ENCODE results near the gene CPA1.

CPA1 gene

DNA sequence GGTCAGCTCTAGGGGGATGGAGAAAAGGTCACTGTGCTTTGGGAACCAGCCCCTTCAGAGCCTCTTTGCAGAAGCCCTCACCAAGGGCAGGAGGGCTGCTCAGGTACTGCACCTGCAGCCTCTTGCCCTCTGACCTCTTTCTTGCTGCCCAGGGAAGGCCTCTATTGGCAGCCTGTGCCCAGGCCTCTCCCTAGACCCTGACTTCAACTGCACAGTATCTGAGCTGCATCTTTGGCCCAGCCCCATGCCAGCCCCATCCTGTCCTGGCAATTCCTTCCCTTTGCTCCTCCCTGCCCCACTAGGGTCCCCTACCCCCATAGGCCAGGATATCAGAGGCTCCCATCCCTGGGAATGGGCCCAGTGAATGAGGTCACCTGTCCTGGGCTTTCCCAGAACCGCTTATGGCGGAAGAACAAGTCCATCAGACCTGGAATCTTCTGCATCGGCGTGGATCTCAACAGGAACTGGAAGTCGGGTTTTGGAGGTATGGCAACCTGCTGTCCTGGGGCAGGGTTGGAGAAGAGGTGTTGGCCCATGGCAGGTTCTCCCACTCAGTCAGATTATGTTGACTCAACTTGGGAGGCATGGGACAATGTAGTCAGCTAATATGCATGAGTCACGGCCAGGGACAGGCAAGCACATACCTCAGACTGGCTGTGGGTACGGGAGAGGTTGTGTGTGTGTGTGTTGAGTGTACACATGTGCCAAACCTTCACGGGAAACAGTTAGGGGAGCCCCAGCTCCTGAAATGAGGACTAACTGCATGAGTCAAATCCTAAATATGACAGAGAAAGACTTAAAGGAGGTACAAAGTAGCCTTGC is 17.1 kb upstream of the CPA1 start:
- Histone ChIP-seq H3K4me1 (ENCODE audit: insufficient read depth, poor library complexity, severe bottlenecking) (peaks cover 30% of the 10 kb centered on the region), H3K27me3 (ENCODE audit: insufficient read depth, poor library complexity, severe bottlenecking) (no peaks in the 10 kb centered on the region), H3K36me3 (ENCODE audit: low read depth) (no peaks in the 10 kb centered on the region), H3K9me3 (ENCODE audit: severe bottlenecking) (peaks cover 9% of the 10 kb centered on the region), H3K4me3 (ENCODE audit: severe bottlenecking) (no peak overlapping the region), H3K27ac (ENCODE audit: poor library complexity, severe bottlenecking) (peak overlapping the region; percentile 92)
- TF ChIP-seq CTCF (IDR thresholded peaks at IDR 0.05; ENCODE audit: poor library complexity, severe bottlenecking) = peak; percentile 36
- peak; percentile 96 for DNase-seq (ENCODE audit: low spot score)
- peak; percentile 95 for ATAC-seq (ENCODE audit: low read depth)

DNA sequence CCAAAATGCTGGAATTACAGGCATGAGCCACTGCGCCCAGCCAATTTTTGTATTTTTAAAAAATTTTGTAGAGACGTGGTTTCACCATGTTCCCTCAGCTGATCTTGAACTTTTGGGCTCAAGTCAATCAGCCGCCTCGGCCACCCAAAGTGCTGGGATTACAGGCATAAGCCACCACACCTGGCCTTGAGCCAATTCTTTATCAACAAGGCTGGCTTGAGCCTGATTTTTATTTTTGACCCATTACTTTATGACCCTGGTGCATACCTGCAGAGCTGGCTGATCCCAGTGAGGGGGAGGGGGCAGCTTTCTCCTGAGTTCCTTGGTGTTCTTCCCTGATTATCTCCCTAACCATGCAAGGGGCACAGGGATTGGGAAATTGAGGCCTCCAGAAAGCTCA is 15.8 kb upstream of the CPA1 start:
- Histone ChIP-seq H3K36me3 (ENCODE audit: low read depth) (no peaks in the 10 kb centered on the region), H3K9me3 (ENCODE audit: severe bottlenecking) (peaks cover 4% of the 10 kb centered on the region), H3K4me1 (ENCODE audit: insufficient read depth, poor library complexity, severe bottlenecking) (peaks cover 38% of the 10 kb centered on the region), H3K4me3 (ENCODE audit: severe bottlenecking) (no peak overlapping the region), H3K27ac (ENCODE audit: poor library complexity, severe bottlenecking) (peak overlapping the region; percentile 92), H3K27me3 (ENCODE audit: insufficient read depth, poor library complexity, severe bottlenecking) (no peaks in the 10 kb centered on the region)
- DNase-seq (ENCODE audit: low spot score) (no peak), ATAC-seq (ENCODE audit: low read depth) (no peak)
- TF ChIP-seq CTCF (IDR thresholded peaks at IDR 0.05; ENCODE audit: poor library complexity, severe bottlenecking) = no peak

- TF ChIP-seq CTCF (IDR thresholded peaks at IDR 0.05; ENCODE audit: poor library complexity, severe bottlenecking) = no peak
- Histone ChIP-seq H3K4me3 (ENCODE audit: severe bottlenecking) (no peak overlapping the region), H3K9me3 (ENCODE audit: severe bottlenecking) (peaks cover 2% of the 10 kb centered on the region), H3K27me3 (ENCODE audit: insufficient read depth, poor library complexity, severe bottlenecking) (no peaks in the 10 kb centered on the region), H3K36me3 (ENCODE audit: low read depth) (no peaks in the 10 kb centered on the region), H3K27ac (ENCODE audit: poor library complexity, severe bottlenecking) (peak overlapping the region; percentile 92), H3K4me1 (ENCODE audit: insufficient read depth, poor library complexity, severe bottlenecking) (peaks cover 44% of the 10 kb centered on the region)
- DNase-seq (ENCODE audit: low spot score) (no peak), ATAC-seq (ENCODE audit: low read depth) (no peak)
Measured at GRCh38 chr7:130365088-130365487, 15.2 kb upstream of the CPA1 start.

DNA sequence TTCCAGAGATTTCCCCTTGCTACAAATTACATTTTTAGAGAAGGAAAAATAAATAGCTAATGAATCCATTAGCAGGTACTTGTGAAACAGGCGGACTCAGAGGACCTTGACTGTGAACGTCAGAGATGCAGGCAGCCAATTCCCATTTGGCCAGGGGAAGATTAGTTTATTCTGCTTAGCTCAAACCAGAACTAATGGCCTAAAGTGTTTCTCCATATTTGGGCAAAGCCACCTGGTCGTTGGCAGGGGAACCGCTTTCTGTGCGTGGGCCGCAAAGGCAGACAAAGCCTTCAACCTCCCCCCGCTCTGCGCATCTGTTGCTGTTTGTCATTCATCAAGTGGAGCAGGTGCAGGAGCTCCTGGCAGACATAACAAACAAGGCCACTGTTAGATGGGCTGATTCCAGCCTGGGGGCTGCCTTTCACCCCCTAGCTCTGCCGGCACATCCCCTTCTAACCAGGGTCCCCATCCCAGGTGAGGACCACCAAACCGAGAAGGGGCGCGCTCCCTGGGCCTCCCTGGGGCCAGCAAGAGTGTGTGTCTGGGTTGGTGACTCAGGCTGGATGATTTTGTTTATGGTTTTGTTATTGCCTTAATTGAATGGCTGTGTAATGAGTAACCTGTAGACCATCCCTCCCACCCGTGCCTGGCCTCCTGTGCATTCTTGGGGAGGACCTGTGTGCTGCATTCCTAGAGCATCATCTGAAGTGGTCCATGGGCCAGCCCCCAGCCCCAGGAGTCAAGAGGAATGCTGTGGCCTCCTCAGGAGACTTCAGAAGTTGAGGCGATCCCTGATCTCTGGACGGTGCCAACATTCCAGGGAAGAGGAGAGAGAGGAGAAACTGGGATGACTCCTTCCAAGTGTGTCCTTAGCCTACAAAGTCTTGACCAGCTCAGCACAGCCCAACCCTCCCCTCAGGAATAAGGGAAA is 14.5 kb upstream of the CPA1 start:
- H3K4me1 ChIP-seq (ENCODE audit: insufficient read depth, poor library complexity, severe bottlenecking) = peaks cover 48% of the 10 kb centered on the region
- H3K9me3 ChIP-seq (ENCODE audit: severe bottlenecking) = no peaks in the 10 kb centered on the region
- H3K36me3 ChIP-seq (ENCODE audit: low read depth) = no peaks in the 10 kb centered on the region
- no peaks in the 10 kb centered on the region for H3K27me3 ChIP-seq (ENCODE audit: insufficient read depth, poor library complexity, severe bottlenecking)
- H3K27ac ChIP-seq (ENCODE audit: poor library complexity, severe bottlenecking) = peak overlapping the region; percentile 92
- ATAC-seq (ENCODE audit: low read depth) (peak; percentile 37), DNase-seq (ENCODE audit: low spot score) (peak; percentile 51)
- no peak for TF ChIP-seq CTCF (IDR thresholded peaks at IDR 0.05; ENCODE audit: poor library complexity, severe bottlenecking)
- H3K4me3 ChIP-seq (ENCODE audit: severe bottlenecking) = no peak overlapping the region

Measured in RWPE2 (cell line).